ENCODE results near the gene ADCY3.

GRCh38 chr2:24815171-24815570, 104.9 kb downstream of the ADCY3 start:
- TF ChIP-seq CTCF (IDR thresholded peaks at IDR 0.05) (no peak), EP300 (IDR thresholded peaks at IDR 0.05) (no peak)
